GM19395 (cell line): ENCODE results near the gene HS3ST2.
"Not testable (repeated sequence)": the region's sequence is repeated elsewhere in the genome, so short reads cannot be mapped to it uniquely, and the experiment has no call there.

Experiments used
- ATAC-seq: cut with Tn5 transposase; IDR thresholded peaks from one replicate; pipeline ENCODE4 v1.9.1; 2021; ENCODE audit warnings: mild to moderate bottlenecking, moderate library complexity; ENCODE audit not compliant: unreplicated experiment

HS3ST2 gene

DNA sequence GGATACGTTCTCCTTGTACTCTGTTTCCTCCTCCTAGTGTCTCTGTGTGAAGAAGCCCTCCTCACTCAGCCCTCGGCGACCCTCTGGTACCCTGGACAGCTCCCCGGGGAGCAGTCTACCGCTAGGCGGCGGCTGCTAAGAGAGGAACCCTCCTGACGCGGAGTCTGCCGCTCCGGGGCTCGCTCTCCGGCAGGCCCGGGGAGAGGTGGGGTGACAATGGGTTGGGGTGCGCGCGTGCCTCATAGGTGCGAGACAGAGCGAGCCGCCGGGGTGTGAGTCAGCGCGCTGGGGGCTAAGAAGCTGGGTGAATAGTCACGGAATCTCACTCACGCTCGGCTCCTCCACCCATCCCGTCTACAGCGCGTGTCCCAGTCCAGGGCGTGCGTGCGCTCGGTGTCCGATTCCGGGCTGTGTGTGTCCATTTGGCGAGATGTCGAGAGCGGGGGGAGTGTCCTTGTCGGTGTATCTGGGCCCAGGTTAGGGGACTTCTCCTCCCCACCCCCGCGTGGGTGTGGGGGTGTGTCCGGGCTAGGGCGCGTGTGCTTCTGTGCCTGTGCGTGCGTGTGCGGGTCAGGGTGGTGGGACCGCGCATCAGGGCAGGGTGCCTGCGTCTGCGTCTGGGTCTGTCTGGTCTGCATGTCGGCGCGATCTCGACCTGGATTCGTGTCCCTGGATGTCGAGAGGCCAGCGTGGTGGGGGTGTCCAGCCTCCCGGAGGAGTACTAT lies 577 bp upstream of the HS3ST2 start:
- no peak for ATAC-seq

GRCh38 chr16:22814711-22815105 lies 746 bp downstream of the HS3ST2 start:
- no peak for ATAC-seq

- ATAC-seq = no peak
Observed at GRCh38 chr16:22815863-22816262, 1.9 kb downstream of the HS3ST2 start.

DNA sequence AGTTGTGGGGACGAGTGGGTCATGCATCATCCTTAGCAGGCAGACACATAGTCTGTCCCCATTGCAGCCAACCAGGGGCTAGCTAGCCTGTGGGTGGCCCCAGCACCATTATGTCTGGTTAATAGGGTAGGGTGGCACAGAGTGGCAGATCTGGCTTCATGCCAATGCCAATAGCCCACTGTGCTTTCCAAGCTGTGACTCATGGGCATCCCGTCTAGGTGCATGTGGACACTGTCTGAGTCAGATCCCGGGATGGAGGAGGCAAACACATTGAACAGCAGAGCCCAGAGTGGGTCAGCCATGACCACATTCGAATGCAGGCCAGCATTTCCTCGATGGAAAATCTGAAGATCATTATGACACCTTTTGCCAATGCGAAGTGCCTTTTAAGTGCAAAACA lies 2.5 kb downstream of the HS3ST2 start:
- no peak for ATAC-seq

- ATAC-seq = not testable (repeated sequence)
Observed at GRCh38 chr16:22818736-22819135, 4.8 kb downstream of the HS3ST2 start.

- ATAC-seq = no peak
Observed at GRCh38 chr16:22838681-22839080, 24.7 kb downstream of the HS3ST2 start.

DNA sequence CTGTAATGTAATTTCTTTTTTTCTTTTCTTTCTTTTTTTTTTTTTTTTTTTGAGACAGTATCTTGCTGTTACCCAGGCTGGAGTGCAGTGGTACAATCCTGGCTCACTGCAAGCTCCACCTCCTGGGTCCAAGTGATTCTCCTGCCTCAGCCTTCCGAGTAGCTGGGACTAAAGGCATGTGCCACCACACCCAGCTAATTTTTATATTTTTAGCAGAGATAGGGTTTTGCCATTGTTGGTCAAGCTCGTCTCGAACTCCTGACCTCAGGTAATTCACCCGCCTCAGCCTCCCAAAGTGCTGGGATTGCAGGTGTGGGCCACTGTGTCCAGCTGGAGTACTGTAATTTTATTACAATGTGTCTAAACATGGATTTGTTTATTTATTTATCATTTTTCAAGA lies 28.1 kb downstream of the HS3ST2 start:
- ATAC-seq = not testable (repeated sequence)

- no peak for ATAC-seq
Observed at GRCh38 chr16:22843122-22843521, 29.2 kb downstream of the HS3ST2 start.

DNA sequence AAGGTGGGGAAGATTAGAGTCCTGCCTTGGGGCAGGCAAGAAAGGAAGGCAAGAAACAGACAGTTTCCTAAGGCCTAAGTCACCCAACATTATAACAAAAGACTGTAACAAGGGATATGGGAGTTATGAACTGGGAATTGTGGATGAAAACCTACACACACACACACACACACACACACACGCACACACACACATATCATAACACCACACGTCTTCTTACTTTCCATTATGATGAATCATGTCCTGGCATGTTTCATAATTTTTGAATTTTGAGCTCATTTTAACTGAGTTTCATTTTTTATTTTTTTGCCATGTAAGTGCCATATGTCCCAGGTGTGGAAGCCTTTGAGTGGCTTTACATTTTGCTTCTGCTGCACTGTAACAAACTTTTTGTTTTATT lies 29.9 kb downstream of the HS3ST2 start:
- no peak for ATAC-seq

DNA sequence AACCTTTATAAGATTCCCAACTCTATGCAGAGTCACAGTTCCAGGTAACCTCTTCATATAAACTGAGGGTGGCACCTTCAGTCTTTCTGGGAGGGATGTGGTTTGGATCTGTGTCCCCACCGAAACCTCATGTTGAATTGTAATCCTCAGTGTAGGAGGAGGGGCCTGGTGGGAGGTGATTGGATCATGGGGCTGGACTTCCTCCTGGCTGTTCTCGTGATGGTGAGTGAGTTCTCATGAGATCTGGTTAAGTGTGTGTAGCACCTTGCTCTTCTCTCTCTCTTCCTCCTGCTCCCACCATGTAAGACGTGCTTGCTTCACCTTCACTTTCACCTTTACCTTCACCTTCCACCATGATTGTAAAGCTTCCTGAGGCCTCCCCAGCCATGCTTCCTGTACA lies 30.5 kb downstream of the HS3ST2 start:
- no peak for ATAC-seq

DNA sequence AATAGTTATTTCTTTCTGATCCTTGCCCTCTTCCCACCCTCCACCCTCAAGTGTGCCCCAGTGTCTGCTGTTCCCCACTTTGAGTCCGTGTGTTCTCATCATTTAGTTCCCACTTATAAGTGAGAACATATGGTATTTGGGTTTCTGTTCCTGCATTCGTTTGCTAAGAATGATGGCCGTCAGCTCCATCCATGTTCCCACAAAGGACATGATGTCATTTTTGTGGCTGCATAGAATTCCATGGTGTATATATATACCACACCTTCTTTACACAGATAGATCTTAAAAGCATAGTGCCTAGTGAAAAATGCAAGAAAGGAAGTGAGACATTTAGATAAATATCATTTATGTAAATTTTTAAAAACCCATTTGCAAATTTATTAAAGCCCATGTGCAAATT lies 33.1 kb downstream of the HS3ST2 start:
- no peak for ATAC-seq

DNA sequence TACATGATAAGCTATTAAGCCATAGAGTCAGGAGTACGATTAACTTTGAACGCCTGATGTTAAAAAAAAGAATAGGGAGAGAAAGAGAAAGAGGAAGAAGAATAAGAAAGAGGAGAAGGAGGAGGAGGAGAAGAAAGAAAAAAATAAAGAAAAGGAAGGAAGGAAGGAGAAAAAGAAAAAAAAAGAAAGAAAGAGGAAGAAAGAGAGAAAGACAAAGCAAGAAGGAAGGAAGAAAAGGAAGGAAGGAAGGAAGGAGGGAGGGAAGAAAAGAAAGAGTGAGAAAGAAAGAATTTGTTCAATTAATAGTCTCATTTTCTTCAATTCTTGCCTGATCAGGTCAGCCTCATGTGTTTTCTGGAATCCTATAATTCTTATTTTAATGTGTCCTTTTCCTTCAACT lies 33.7 kb downstream of the HS3ST2 start:
- ATAC-seq = no peak

GRCh38 chr16:22848451-22848850 lies 34.5 kb downstream of the HS3ST2 start:
- no peak for ATAC-seq

DNA sequence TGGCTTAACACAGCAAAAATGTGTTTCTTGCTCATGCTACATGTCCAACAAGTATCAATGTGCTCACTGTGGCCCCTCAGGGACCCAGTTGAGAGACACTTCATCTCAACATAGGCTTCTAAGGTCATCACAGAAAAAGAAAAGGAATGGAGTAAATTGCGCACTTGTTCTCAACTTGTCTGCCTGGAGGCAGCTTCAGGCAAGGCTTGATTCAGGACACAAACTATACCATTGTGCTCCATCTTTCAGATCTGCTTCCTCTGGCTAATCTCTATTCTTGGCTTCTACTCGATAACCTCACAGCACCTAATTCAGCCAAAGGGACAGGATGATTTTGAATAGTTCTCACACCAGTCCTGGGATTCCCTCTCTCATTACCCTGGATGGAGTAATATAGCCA lies 35.6 kb downstream of the HS3ST2 start:
- no peak for ATAC-seq

DNA sequence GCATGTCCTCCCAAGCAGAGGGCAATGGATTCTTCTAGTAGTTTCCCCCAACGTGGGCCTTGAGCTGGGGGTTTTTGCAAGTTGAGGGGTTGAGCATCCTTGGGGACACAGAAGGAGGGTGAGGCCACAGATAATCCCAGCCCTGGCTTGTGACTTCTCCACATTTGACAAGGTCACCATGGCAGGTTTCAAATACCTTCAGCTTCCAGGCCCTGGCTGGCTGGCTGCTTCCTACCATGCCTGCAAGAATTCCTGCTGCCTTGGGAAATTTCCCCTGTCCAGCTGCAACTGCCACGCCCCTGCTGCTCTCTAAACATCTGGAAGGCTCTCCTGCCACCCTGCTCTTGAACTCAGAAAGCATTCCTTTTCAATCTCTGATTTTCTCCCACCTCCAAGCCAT lies 41.3 kb downstream of the HS3ST2 start:
- no peak for ATAC-seq

- ATAC-seq = no peak
Observed at GRCh38 chr16:22857296-22858025, 43.5 kb downstream of the HS3ST2 start.

DNA sequence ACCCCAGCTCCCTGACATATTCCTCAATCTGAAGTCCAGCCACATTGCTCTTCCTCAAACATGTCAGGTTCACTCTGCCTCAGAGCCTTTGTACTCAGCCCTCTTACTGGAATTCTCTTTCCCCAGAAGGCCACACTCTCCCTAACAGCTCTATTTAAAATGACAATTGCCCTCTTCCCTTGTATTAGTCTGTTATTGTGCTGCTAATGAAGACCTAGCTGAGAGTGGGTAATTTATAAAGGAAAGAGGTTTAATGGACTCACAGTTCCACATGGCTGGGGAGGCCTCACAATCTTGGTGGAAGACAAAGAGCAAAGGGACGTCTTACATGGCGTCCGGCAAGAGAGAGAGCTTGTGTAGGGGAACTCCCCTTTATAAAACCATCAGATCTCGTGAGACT lies 46.0 kb downstream of the HS3ST2 start:
- ATAC-seq = no peak

GRCh38 chr16:22861580-22861979 lies 47.6 kb downstream of the HS3ST2 start:
- ATAC-seq = no peak

DNA sequence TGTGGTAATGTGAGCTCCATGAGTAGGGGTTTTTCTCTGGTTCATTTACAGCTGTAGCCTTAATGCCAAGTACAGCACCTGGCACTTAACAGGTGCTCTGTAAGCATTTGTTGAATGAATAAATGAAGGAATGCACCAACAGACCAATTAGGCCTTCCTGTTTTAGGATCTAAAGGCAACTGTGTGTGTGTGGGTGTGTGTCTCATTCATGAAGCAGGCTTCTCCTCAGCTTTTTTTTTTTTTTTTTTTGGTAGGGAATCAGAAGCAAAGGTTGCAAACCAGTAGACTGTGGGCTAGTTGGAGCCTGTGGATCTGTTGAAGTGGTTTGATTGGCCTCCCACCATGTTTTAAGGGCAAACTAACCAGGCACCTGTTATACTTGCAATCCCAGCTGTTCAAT lies 48.1 kb downstream of the HS3ST2 start:
- ATAC-seq = no peak

DNA sequence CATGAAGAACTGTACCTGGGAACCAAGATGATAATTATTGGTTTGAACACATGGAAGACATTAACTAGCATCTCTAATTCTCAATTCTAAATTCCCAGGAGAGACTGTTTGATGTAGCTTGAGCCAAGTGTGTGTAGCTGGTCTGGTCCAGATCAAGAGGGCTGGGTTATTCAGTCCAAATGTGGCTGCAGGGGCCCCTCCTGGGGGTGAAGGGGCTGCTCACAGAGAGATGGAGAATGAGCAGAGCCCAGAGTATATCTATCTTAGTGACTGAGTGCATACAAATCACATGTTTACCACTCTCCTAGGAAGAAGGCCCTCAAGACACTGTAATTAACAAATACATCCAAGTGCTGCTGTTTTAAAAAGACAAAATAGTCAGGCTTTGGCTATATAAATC lies 50.4 kb downstream of the HS3ST2 start:
- no peak for ATAC-seq

DNA sequence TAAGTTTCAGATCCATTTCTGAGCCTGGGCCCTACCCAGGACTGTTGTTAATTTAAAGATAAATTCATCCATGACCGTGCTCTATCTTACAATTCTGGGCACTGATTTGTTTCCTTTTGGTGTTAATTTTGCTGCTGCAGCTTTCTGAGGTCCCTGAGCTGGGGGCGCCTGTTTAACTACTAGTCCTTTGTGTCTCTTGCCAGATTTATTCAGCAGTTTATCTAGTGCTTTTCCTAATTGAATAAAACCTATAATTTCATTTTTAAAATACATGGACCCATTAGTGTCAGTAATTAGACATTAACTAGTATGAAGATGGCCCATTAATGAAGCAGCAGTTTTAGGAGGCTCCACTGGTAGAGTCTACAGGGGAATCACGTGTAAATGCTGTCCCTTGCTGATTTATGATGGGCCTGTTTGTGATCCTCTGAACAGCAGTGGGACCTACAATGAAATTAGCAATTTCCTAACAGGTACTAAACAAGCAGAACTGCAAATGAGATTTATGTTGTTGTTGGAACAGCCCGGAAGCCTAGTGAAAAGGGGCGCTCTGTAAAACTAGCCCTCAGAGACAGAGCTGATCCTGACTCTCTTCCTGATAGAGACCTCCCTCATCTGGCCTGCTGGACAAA lies 54.7 kb downstream of the HS3ST2 start:
- ATAC-seq = no peak

- ATAC-seq = no peak
Observed at GRCh38 chr16:22871861-22872260, 57.9 kb downstream of the HS3ST2 start.
